Ascending aorta (tissue), 2 donors: ENCODE data around the gene YARS1. TPM values are rescaled to one million over a fixed set of nuclear protein-coding genes. Genes with fewer than 3 reads are reported as not detected.

Experiments used
- DNase-seq, 2 donors: peaks; one replicate each; pipeline ENCODE4 v3.0.0-alpha.2; 2019; ENCODE audit warnings: low spot score in 2 of 2
- H3K27ac ChIP-seq, 2 donors: fragments of 200-600 bp; sonication (generic); one replicate each; pipeline ENCODE4 v1.5.1; 2016 to 2017; ENCODE audit warnings: mild to moderate bottlenecking in 1 of 2
- H3K27me3 ChIP-seq: fragments of 200-600 bp; sonication (generic); one replicate; pipeline ENCODE4 v1.5.1; 2017
- H3K36me3 ChIP-seq, 2 donors: fragments of 200-600 bp; sonication (generic); one replicate each; pipeline ENCODE4 v1.5.1; 2016
- H3K4me1 ChIP-seq, 2 donors: fragments of 200-600 bp; sonication (generic); one replicate each; pipeline ENCODE4 v1.5.1; 2016 to 2017; ENCODE audit warnings: mild to moderate bottlenecking in 1 of 2
- H3K4me3 ChIP-seq, 2 donors: fragments of 200-600 bp; sonication (generic); one replicate each; pipeline ENCODE4 v1.5.1; 2016 to 2017; ENCODE audit warnings: mild to moderate bottlenecking in 1 of 2
- H3K9me3 ChIP-seq, 2 donors: fragments of 200-600 bp; sonication (generic); one replicate each; pipeline ENCODE4 v1.5.1; 2016
- intact Hi-C: fragments of 100-400 bp; cut with DNase I; formaldehyde crosslinking; loops from one replicate; pipeline ENCODE4 v1.15.1; 2023
- total RNA-seq: library from RNA; depleted of rRNA; stranded (reverse); fragments of >200 nt; gene quantifications from one replicate; pipeline ENCODE4 v1.1.0, GENCODE V29; 2016
- TF ChIP-seq, protein P1 (sequence below), 3 experiments: fragments of 200-600 bp in 2 of 3; fragments of 450-650 bp in 1 of 3; sonication (generic) in 2 of 3; IDR thresholded peaks; one replicate each; pipeline ENCODE4 v1.5.1; 2016 to 2019; ENCODE audit warnings: antibody characterized with exemption in 3 of 3, mild to moderate bottlenecking in 1 of 3, moderate library complexity in 1 of 3

The YARS1 gene
- total RNA-seq, 1 donor from 2014 or later, result 48.9 TPM

DNA sequence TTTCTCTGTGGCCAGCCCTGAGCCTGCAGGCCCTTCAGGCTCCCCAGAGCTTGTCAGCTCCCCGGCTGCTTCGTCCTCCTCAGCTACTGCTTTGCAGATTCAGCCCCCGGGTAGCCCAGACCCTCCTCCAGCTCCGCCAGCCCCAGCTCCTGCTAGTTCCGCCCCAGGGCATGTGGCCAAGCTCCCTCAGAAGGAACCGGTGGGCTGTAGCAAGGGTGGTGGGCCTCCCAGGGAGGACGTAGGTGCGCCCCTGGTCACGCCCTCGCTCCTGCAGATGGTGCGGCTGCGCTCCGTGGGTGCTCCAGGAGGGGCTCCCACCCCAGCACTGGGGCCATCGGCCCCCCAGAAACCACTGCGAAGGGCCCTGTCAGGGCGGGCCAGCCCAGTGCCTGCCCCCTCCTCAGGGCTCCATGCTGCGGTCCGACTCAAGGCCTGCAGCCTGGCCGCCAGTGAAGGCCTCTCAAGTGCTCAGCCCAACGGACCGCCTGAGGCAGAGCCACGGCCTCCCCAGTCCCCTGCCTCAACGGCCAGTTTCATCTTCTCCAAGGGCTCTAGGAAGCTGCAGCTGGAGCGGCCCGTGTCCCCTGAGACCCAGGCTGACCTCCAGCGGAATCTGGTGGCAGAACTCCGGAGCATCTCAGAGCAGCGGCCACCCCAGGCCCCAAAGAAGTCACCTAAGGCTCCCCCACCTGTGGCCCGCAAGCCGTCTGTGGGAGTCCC, 45.4 kb downstream of the YARS1 start:
- TF ChIP-seq, protein P1, sequence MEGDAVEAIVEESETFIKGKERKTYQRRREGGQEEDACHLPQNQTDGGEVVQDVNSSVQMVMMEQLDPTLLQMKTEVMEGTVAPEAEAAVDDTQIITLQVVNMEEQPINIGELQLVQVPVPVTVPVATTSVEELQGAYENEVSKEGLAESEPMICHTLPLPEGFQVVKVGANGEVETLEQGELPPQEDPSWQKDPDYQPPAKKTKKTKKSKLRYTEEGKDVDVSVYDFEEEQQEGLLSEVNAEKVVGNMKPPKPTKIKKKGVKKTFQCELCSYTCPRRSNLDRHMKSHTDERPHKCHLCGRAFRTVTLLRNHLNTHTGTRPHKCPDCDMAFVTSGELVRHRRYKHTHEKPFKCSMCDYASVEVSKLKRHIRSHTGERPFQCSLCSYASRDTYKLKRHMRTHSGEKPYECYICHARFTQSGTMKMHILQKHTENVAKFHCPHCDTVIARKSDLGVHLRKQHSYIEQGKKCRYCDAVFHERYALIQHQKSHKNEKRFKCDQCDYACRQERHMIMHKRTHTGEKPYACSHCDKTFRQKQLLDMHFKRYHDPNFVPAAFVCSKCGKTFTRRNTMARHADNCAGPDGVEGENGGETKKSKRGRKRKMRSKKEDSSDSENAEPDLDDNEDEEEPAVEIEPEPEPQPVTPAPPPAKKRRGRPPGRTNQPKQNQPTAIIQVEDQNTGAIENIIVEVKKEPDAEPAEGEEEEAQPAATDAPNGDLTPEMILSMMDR (IDR thresholded peaks at IDR 0.05), result no peak
- Histone ChIP-seq H3K4me3 (no peak overlapping the region), H3K4me1 (peaks cover 0 to 4% of the 10 kb centered on the region in 2 donors), H3K27me3 (no peaks in the 10 kb centered on the region), H3K36me3 (peaks cover 23 to 30% of the 10 kb centered on the region in 2 donors), H3K9me3 (no peaks in the 10 kb centered on the region), H3K27ac (no peak overlapping the region)
- intact Hi-C loops, result no loop called here
- DNase-seq, result no peak

DNA sequence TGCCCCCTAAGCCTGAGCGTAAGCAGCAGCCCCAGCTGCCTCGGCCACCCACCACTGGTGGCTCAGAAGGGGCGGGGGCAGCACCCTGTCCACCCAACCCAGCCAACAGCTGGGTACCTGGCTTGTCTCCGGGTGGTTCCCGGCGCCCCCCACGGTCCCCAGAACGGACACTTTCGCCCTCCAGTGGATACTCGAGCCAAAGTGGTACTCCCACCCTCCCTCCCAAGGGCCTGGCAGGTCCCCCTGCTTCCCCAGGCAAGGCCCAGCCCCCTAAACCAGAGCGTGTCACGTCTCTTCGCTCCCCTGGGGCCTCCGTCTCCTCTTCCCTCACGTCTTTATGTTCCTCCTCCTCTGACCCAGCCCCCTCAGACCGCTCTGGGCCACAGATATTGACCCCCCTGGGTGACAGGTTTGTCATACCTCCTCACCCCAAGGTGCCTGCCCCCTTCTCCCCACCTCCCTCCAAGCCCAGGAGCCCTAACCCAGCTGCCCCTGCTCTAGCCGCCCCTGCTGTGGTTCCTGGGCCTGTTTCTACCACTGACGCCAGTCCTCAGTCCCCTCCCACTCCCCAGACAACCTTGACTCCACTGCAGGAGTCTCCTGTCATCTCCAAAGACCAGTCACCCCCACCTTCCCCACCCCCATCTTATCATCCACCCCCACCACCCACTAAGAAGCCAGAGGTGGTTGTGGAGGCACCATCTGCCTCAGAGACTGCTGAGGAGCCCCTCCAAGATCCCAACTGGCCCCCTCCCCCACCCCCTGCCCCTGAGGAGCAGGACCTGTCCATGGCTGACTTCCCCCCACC, 46.2 kb downstream of the YARS1 start:
- H3K9me3 ChIP-seq, result no peaks in the 10 kb centered on the region
- DNase-seq, result no peak
- intact Hi-C loops, result no loop called here
- no peak overlapping the region for H3K4me3 ChIP-seq
- H3K27ac ChIP-seq, result no peak overlapping the region
- H3K27me3 ChIP-seq, result no peaks in the 10 kb centered on the region
- H3K36me3 ChIP-seq, result peaks cover 20 to 23% of the 10 kb centered on the region in 2 donors
- TF ChIP-seq, protein P1 (IDR thresholded peaks at IDR 0.05), result no peak
- peaks cover 0 to 4% of the 10 kb centered on the region in 2 donors for H3K4me1 ChIP-seq

DNA sequence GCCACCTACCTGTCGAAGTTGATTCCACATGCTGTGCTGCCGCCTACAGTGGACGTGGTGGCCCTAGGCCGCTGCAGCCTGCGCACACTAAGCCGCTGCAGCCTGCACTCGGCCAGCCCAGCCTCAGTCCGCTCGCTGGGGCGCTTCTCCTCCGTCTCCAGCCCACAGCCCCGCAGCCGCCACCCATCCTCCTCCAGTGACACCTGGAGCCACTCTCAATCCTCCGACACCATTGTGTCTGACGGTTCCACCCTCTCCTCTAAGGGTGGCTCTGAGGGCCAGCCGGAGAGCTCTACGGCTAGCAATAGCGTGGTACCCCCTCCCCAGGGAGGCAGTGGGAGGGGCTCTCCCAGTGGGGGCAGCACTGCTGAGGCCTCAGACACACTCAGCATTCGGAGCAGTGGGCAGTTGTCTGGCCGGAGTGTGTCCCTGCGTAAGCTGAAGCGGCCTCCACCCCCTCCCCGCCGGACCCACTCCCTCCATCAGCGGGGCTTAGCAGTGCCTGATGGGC, 46.9 kb downstream of the YARS1 start:
- Histone ChIP-seq H3K4me1 (peaks cover 0 to 4% of the 10 kb centered on the region in 2 donors), H3K9me3 (no peaks in the 10 kb centered on the region), H3K27me3 (no peaks in the 10 kb centered on the region), H3K4me3 (no peak overlapping the region), H3K27ac (no peak overlapping the region), H3K36me3 (peaks cover 15 to 17% of the 10 kb centered on the region in 2 donors)
- intact Hi-C loops, result no loop called here
- no peak for DNase-seq
- TF ChIP-seq, protein P1 (IDR thresholded peaks at IDR 0.05), result no peak

DNA sequence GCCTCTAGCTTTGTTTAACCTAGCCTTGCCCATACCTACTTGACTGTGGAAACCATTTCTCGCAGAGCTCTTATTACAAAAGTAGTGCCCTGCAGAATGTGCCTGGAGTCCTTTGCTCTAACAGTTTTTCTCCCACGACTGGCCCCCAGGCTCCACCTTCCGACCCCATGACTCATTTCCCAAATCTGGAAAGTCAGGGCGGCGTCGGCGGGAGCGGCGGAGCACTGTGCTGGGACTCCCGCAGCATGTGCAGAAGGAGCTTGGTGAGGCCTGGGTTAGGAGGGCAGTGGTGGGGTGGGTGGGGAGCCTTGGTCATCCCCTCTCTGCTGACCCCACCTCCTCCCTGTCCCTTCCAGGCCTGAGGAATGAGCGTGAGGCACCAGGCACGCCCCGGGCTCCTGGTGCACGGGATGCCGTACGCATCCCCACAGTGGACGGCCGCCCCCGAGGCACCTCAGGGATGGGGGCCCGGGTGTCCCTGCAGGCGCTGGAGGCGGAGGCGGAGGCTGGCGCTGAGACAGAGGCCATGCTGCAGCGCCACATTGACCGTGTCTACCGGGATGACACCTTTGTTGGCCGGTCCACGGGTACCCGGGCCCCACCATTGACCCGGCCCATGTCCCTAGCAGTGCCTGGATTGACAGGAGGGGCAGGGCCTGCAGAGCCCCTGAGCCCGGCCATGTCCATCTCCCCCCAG, 47.5 kb downstream of the YARS1 start:
- no peaks in the 10 kb centered on the region for H3K9me3 ChIP-seq
- H3K4me3 ChIP-seq, result no peak overlapping the region
- TF ChIP-seq, protein P1 (IDR thresholded peaks at IDR 0.05), result no peak
- H3K4me1 ChIP-seq, result peaks cover 0 to 8% of the 10 kb centered on the region in 2 donors
- no peak for DNase-seq
- peaks cover 11 to 14% of the 10 kb centered on the region in 2 donors for H3K36me3 ChIP-seq
- no peaks in the 10 kb centered on the region for H3K27me3 ChIP-seq
- no peak overlapping the region for H3K27ac ChIP-seq
- intact Hi-C loops, result no loop called here

- DNase-seq, result no peak
- no peak overlapping the region for H3K4me3 ChIP-seq
Observed at GRCh38 chr1:32768110-32768850, 48.9 kb downstream of the YARS1 start.

More at GRCh38 chr1:32768110-32768850, 48.9 kb downstream of the YARS1 start:
- Histone ChIP-seq H3K4me1 (peaks cover 0 to 8% of the 10 kb centered on the region in 2 donors), H3K36me3 (peaks cover 3 to 10% of the 10 kb centered on the region in 2 donors), H3K27ac (no peak overlapping the region), H3K27me3 (no peaks in the 10 kb centered on the region), H3K9me3 (no peaks in the 10 kb centered on the region)
- intact Hi-C loops, result no loop called here
- TF ChIP-seq, protein P1 (IDR thresholded peaks at IDR 0.05), result no peak
